Lung (tissue), 12 donors: ENCODE measurements around the gene CD19. TPM values are rescaled to one million over a fixed set of nuclear protein-coding genes. Genes with fewer than 3 reads are reported as not detected.

Source experiments
- ATAC-seq: fragments of 200-7000 bp; cut with Tn5 transposase; one replicate; pipeline ENCODE4 v1.9.1; 2020; ENCODE audit warnings: moderate number of reproducible peaks; ENCODE audit not compliant: insufficient read depth, low FRiP score
- DNase-seq, 3 donors: peaks; one replicate each; pipeline ENCODE4 v3.0.0-alpha.2; 2013 to 2017
- H3K27ac ChIP-seq, 2 donors: one replicate each; pipeline ENCODE4 v1.5.1; 2013; ENCODE audit warnings: mild to moderate bottlenecking in 2 of 2, moderate library complexity in 2 of 2, control low read depth in 1 of 2, inconsistent platforms in 1 of 2, low read depth in 1 of 2, low read length in 1 of 2
- H3K27me3 ChIP-seq, 3 donors: one replicate each; pipeline ENCODE4 v1.5.1; 2013; ENCODE audit warnings: low read length in 2 of 3; ENCODE audit not compliant: control insufficient read depth in 3 of 3, insufficient read depth in 3 of 3
- H3K36me3 ChIP-seq, 4 donors: one replicate each; pipeline ENCODE4 v1.5.1; 2013; ENCODE audit warnings: low read length in 4 of 4, mild to moderate bottlenecking in 1 of 4, moderate library complexity in 1 of 4; ENCODE audit not compliant: control insufficient read depth in 4 of 4, insufficient read depth in 4 of 4
- H3K4me1 ChIP-seq, 5 donors: one replicate each; pipeline ENCODE4 v1.5.1; 2013; ENCODE audit warnings: low read length in 5 of 5, mild to moderate bottlenecking in 2 of 5, moderate library complexity in 1 of 5; ENCODE audit not compliant: control insufficient read depth in 5 of 5, insufficient read depth in 5 of 5
- H3K4me3 ChIP-seq: one replicate; pipeline ENCODE4 v1.5.1; 2013; ENCODE audit warnings: mild to moderate bottlenecking, control low read depth, moderate library complexity
- H3K9ac ChIP-seq, 2 donors: one replicate each; pipeline ENCODE4 v1.5.1; 2013; ENCODE audit warnings: low read length in 2 of 2, control low read depth in 1 of 2; ENCODE audit not compliant: insufficient read depth in 1 of 2
- H3K9me3 ChIP-seq, 4 donors: one replicate each; pipeline ENCODE4 v1.5.1; 2013; ENCODE audit warnings: low read length in 3 of 4, mild to moderate bottlenecking in 1 of 4, moderate library complexity in 1 of 4; ENCODE audit not compliant: control insufficient read depth in 4 of 4, insufficient read depth in 3 of 4
- CTCF ChIP-seq: IDR thresholded peaks from 2 replicates; pipeline ENCODE4 v1.5.1; 2012; ENCODE audit warnings: mild to moderate bottlenecking; ENCODE audit errors: control extremely low read depth, extremely low read depth
- WGBS, 2 donors: extraction: QIAGEN DNeasy Blood & Tissue Kit; methylation state at CpG; one replicate each; pipeline ENCODE4 v1.1.7; 2013; 5-methylcytosine and 5-hydroxymethylcytosine counted together
- polyA plus RNA-seq, 2 donors: library from polyadenylated mRNA; stranded (reverse); fragments of 200-250 nt; gene quantifications; one replicate each; pipeline ENCODE4 v1.2.1, GENCODE V29; 2013
- total RNA-seq, 2 donors: library from RNA; depleted of rRNA in 1 of 2; stranded (reverse); fragments of >200 nt in 1 of 2; gene quantifications; one replicate each; pipeline ENCODE4 v1.2.1, GENCODE V29; 2014 to 2021
- donor health status: control.
- donor health status: control.
- donor health status: Bipolar disorder and iron deficiency.
- donor health status: healthy.
- donor health status: DM: yes; HTN: yes; CAD: no.

The CD19 gene
- total and polyA plus RNA-seq, 4 donors: 0.33 to 2.8 (median 1.2) TPM

DNA sequence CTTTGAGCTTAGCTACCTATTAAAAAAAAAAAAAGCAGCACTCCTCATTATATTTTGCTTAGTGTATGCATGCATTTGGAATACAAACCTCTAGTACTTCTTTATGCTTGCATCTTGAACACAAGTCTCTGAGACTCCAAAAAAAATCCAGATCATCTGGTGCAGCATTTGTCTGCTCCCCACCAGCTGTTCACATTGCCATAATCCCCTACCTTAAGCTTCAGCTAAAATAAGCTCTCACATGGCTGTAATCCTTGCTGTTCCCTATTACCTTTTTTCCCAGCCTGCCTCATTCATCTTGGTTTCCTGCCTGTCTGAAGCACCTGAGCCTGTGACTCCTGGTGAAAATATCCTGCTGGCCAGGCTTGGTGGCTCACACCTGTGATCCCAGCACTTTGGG lies 11.5 kb downstream of the CD19 start:
- Histone ChIP-seq H3K4me1 (peaks cover 0 to 7% (median 3%) of the 10 kb centered on the region in 5 donors), H3K36me3 (no peaks in the 10 kb centered on the region), H3K27me3 (no peaks in the 10 kb centered on the region), H3K9me3 (no peaks in the 10 kb centered on the region), H3K4me3 (no peak overlapping the region), H3K27ac (no peak overlapping the region), H3K9ac (no peak overlapping the region)
- no peak for TF ChIP-seq CTCF
- DNase-seq: no peak
- ATAC-seq: no peak

DNA sequence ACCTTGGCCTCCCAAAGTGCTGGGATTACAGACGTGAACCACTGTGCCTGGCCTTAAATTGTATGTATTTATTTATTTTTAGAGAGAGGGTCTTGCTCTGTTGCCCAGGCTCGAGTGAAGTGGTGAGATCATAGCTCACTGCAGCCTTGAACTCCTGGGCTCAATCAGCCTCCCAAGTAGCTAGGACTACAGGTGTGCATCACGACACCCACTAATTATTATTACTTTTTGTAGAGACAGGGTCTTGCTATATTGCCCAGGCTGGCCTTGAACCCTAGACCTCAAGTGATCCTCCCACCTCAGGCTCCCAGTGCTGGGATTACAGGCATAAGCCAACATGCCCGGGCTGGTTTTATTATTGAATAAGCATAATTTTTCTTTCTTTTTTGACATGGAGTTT lies 14.9 kb downstream of the CD19 start:
- Histone ChIP-seq H3K27me3 (no peaks in the 10 kb centered on the region), H3K9ac (no peak overlapping the region), H3K27ac (no peak overlapping the region), H3K9me3 (no peaks in the 10 kb centered on the region), H3K4me3 (no peak overlapping the region), H3K36me3 (no peaks in the 10 kb centered on the region), H3K4me1 (peaks cover 0 to 10% (median 3%) of the 10 kb centered on the region in 5 donors)
- no peak for DNase-seq
- ATAC-seq: no peak
- WGBS, 2 donors: 79 to 86% methylated on average over 4 of the region's 4 CpGs
- TF ChIP-seq CTCF: no peak

- DNase-seq: peak; percentile 100
- peaks cover 0 to 13% (median 1%) of the 10 kb centered on the region in 5 donors for H3K4me1 ChIP-seq
- peak within 1 kb of the TSS; percentile 86 for H3K4me3 ChIP-seq
- H3K9me3 ChIP-seq: no peaks in the 10 kb centered on the region
- peak within 1 kb of the TSS in 1 of 2 donors; percentile 42 for H3K9ac ChIP-seq
- H3K27me3 ChIP-seq: no peaks in the 10 kb centered on the region
- H3K27ac ChIP-seq: peak within 1 kb of the TSS; percentile 74 to 80
- peak; percentile 99 for ATAC-seq
- H3K36me3 ChIP-seq: peaks cover 6 to 17% (median 14%) of the 10 kb centered on the region in 4 donors
- 0 to 1% methylated on average over 66 to 79 of the region's 79 CpGs for WGBS, 2 donors
- TF ChIP-seq CTCF: no peak
Observed at GRCh38 chr16:28950648-28951409, 19.1 kb downstream of the CD19 start, which contains the start of gene NFATC2IP. NFATC2IP (plus strand) TSS chr16:28950937; CDS start chr16:28951012, 75 bp downstream.
